GM12892 (cell line): Measurements from ENCODE around the gene SUMO2.

Source experiments
- POLR2A ChIP-seq: IDR thresholded peaks from 2 replicates; pipeline ENCODE4 v1.6.1; 2011; ENCODE audit warnings: low read depth, low read length, control low read depth
- POLR2AphosphoS5 ChIP-seq: IDR thresholded peaks from 2 replicates; pipeline ENCODE4 v1.6.1; 2011; ENCODE audit warnings: low read depth, low read length, control low read depth
- TAF1 ChIP-seq: IDR thresholded peaks from 2 replicates; pipeline ENCODE4 v1.6.1; 2011; ENCODE audit warnings: low read depth, mild to moderate bottlenecking, control low read depth, low read length, borderline replicate concordance

DNA sequence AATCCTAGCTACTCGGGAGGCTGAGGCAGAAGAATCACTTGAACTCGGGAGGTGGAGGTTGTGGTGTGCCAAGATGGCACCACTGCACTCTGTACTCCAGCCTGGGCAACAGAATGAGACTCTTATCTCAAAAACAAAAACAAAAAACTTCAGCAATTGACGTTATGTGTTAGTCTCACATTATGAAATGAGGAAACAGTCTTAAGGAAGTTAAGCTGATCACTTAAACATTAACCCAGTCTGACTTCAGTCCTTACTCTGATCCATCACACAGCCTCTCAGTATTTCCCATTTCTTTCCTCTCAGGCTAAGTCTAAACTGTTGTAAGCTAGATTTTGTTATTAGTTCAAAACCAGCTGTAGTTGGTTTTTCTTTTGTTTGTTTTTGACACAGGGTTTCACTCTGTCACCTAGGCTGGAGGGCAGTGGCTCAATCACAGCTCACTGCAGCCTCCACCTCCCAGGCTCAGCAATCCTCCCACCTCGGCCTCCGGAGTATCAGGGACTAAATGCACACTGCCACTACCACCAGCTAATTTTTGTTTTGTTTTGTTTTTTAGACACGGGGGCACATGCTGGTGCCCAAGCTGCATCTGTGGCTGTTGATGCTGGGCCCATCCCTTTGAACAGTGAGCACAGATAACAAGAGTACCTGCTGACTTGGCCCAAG is 34.7 kb downstream of the SUMO2 start:
- TF ChIP-seq POLR2AphosphoS5 = no peak
- TF ChIP-seq TAF1 = no peak
- no peak for TF ChIP-seq POLR2A
